ENCODE data around the gene SUCLG1.
A peak's percentile ranks its signal among the peaks of the same experiment; 100 is the strongest.
"Not testable (repeated sequence)": the region's sequence is repeated elsewhere in the genome, so short reads cannot be mapped to it uniquely, and the experiment has no call there.

SUCLG1 gene

GRCh38 chr2:84459018-84459943 lies at the start of gene SUCLG1:
Gene SUCLG1 (minus strand): TSS chr2:84459280. CDS start chr2:84459269, 11 bp downstream.
- DNase-seq (ENCODE audit: low spot score) = peak; percentile 91

- DNase-seq (ENCODE audit: low spot score) = no peak
Observed at GRCh38 chr2:84498150-84498799, 39.2 kb upstream of the SUCLG1 start.

- DNase-seq (ENCODE audit: low spot score) = no peak
Observed at GRCh38 chr2:84497285-84497684, 38.2 kb upstream of the SUCLG1 start.

GRCh38 chr2:84496386-84496785 lies 37.3 kb upstream of the SUCLG1 start:
- DNase-seq (ENCODE audit: low spot score) = no peak

- peak; percentile 43 for DNase-seq (ENCODE audit: low spot score)
Observed at GRCh38 chr2:84495539-84496146, 36.6 kb upstream of the SUCLG1 start.

GRCh38 chr2:84494070-84494469 lies 35.0 kb upstream of the SUCLG1 start:
- peak; percentile 15 for DNase-seq (ENCODE audit: low spot score)

- DNase-seq (ENCODE audit: low spot score) = no peak
Observed at GRCh38 chr2:84493514-84493913, 34.4 kb upstream of the SUCLG1 start.

- DNase-seq (ENCODE audit: low spot score) = no peak
Observed at GRCh38 chr2:84492571-84492970, 33.5 kb upstream of the SUCLG1 start.

GRCh38 chr2:84491741-84492140 lies 32.7 kb upstream of the SUCLG1 start:
- DNase-seq (ENCODE audit: low spot score) = no peak

- no peak for DNase-seq (ENCODE audit: low spot score)
Observed at GRCh38 chr2:84491256-84491655, 32.2 kb upstream of the SUCLG1 start.

- DNase-seq (ENCODE audit: low spot score) = no peak
Observed at GRCh38 chr2:84487298-84487996, 28.4 kb upstream of the SUCLG1 start.

- DNase-seq (ENCODE audit: low spot score) = no peak
Observed at GRCh38 chr2:84486441-84487115, 27.5 kb upstream of the SUCLG1 start.

- no peak for DNase-seq (ENCODE audit: low spot score)
Observed at GRCh38 chr2:84483320-84483719, 24.2 kb upstream of the SUCLG1 start.

- DNase-seq (ENCODE audit: low spot score) = no peak
Observed at GRCh38 chr2:84482603-84483002, 23.5 kb upstream of the SUCLG1 start.

GRCh38 chr2:84481702-84482101 lies 22.6 kb upstream of the SUCLG1 start:
- DNase-seq (ENCODE audit: low spot score) = no peak

GRCh38 chr2:84478867-84479266 lies 19.8 kb upstream of the SUCLG1 start:
- no peak for DNase-seq (ENCODE audit: low spot score)

- no peak for DNase-seq (ENCODE audit: low spot score)
Observed at GRCh38 chr2:84477886-84478285, 18.8 kb upstream of the SUCLG1 start.

- no peak for DNase-seq (ENCODE audit: low spot score)
Observed at GRCh38 chr2:84474176-84474575, 15.1 kb upstream of the SUCLG1 start.

- no peak for DNase-seq (ENCODE audit: low spot score)
Observed at GRCh38 chr2:84472856-84473565, 13.9 kb upstream of the SUCLG1 start.

- DNase-seq (ENCODE audit: low spot score) = not testable (repeated sequence)
Observed at GRCh38 chr2:84472423-84472822, 13.3 kb upstream of the SUCLG1 start.

GRCh38 chr2:84467389-84467788 lies 8.3 kb upstream of the SUCLG1 start:
- DNase-seq (ENCODE audit: low spot score) = no peak
